COR-L47 (cell line): ENCODE results near the gene DGCR2.
"Not testable (repeated sequence)": the region's sequence is repeated elsewhere in the genome, so short reads cannot be mapped to it uniquely, and the experiment has no call there.

Source experiments
- DNase-seq: peaks from one replicate; lab custom pipeline; 2025; lab: John Stamatoyannopoulos, UW

Gene DGCR2

GRCh38 chr22:19107730-19108074 is 14.5 kb downstream of the DGCR2 start:
- DNase-seq = no peak

- DNase-seq = no peak
Observed at GRCh38 chr22:19106886-19107729, 15.1 kb downstream of the DGCR2 start.

- no peak for DNase-seq
Observed at GRCh38 chr22:19105867-19106802, 16.1 kb downstream of the DGCR2 start.

- no peak for DNase-seq
Observed at GRCh38 chr22:19105456-19105855, 16.8 kb downstream of the DGCR2 start.

GRCh38 chr22:19103880-19104821 is 18.1 kb downstream of the DGCR2 start:
- DNase-seq = no peak

- no peak for DNase-seq
Observed at GRCh38 chr22:19098157-19098556, 24.1 kb downstream of the DGCR2 start.

- no peak for DNase-seq
Observed at GRCh38 chr22:19097518-19097917, 24.7 kb downstream of the DGCR2 start.

- DNase-seq = no peak
Observed at GRCh38 chr22:19096555-19096954, 25.7 kb downstream of the DGCR2 start.

GRCh38 chr22:19094393-19094997 is 27.7 kb downstream of the DGCR2 start:
- no peak for DNase-seq

- DNase-seq = no peak
Observed at GRCh38 chr22:19092725-19093124, 29.5 kb downstream of the DGCR2 start.

- DNase-seq = no peak
Observed at GRCh38 chr22:19090586-19091127, 31.6 kb downstream of the DGCR2 start.

GRCh38 chr22:19090183-19090582 is 32.0 kb downstream of the DGCR2 start:
- DNase-seq = no peak

GRCh38 chr22:19088866-19089595 is 33.2 kb downstream of the DGCR2 start:
- no peak for DNase-seq

- DNase-seq = no peak
Observed at GRCh38 chr22:19086896-19087295, 35.3 kb downstream of the DGCR2 start.

- no peak for DNase-seq
Observed at GRCh38 chr22:19086417-19086816, 35.8 kb downstream of the DGCR2 start.

- DNase-seq = no peak
Observed at GRCh38 chr22:19085233-19085718, 36.9 kb downstream of the DGCR2 start.

GRCh38 chr22:19084586-19084985 is 37.6 kb downstream of the DGCR2 start:
- not testable (repeated sequence) for DNase-seq

GRCh38 chr22:19084126-19084525 is 38.1 kb downstream of the DGCR2 start:
- DNase-seq = not testable (repeated sequence)

- no peak for DNase-seq
Observed at GRCh38 chr22:19082793-19083192, 39.4 kb downstream of the DGCR2 start.

GRCh38 chr22:19082101-19082500 is 40.1 kb downstream of the DGCR2 start:
- DNase-seq = no peak
